HepG2 (cell line): ENCODE data around the gene TADA3.

Experiments used
- E2F2 ChIP-seq: sonication (generic); formaldehyde crosslinking; IDR thresholded peaks from 2 replicates; pipeline ENCODE4 v1.4.0; 2020; ENCODE audit warnings: missing genetic modification reagents, borderline replicate concordance
- ELK4 ChIP-seq: sonication (generic); formaldehyde crosslinking; IDR thresholded peaks from 2 replicates; pipeline ENCODE4 v1.9.0; 2021; ENCODE audit warnings: missing genetic modification reagents, borderline replicate concordance
- EZH2 ChIP-seq: conservative IDR thresholded peaks from 2 replicates; pipeline ENCODE4 v1.6.1; 2012; ENCODE audit warnings: mild to moderate bottlenecking, low read depth, low read length, moderate library complexity
- FOXK2 ChIP-seq: fragments of 450-650 bp; IDR thresholded peaks from 2 replicates; pipeline ENCODE4 v1.6.1; 2016
- ISL2 ChIP-seq: sonication (generic); formaldehyde crosslinking; IDR thresholded peaks from 2 replicates; pipeline ENCODE4 v1.5.0; 2020; ENCODE audit warnings: missing genetic modification reagents
- MAFK ChIP-seq, 2 experiments: IDR thresholded peaks in 1 of 2; conservative IDR thresholded peaks in 1 of 2; 2 replicates each; pipeline ENCODE4 v1.6.1; 2011; ENCODE audit warnings: improper control_type of control experiment in 2 of 2, low read length in 2 of 2
- ZBTB10 ChIP-seq: sonication (generic); formaldehyde crosslinking; IDR thresholded peaks from 2 replicates; pipeline ENCODE4 v1.4.0; 2020; ENCODE audit warnings: missing genetic modification reagents, borderline replicate concordance

- TF ChIP-seq ISL2 (CRISPR knock-in tag): no peak
- no peak for TF ChIP-seq EZH2
- no peak for TF ChIP-seq ELK4
- no peak for TF ChIP-seq MAFK (conservative IDR thresholded peaks at IDR 0.05 in 1 of 2, IDR thresholded peaks at IDR 0.05 in 1 of 2; ENCODE audit: low read length in 2 of 2)
- TF ChIP-seq E2F2 (CRISPR knock-in tag): no peak
- TF ChIP-seq FOXK2: no peak
- TF ChIP-seq ZBTB10 (CRISPR knock-in tag): no peak
These were observed 45.0 kb downstream of the TADA3 start for GRCh38 chr3:9747267-9747666.
